HG03159 (cell line): ENCODE data around the gene TEAD1.
"Not testable (repeated sequence)": the region's sequence is repeated elsewhere in the genome, so short reads cannot be mapped to it uniquely, and the experiment has no call there.

ENCODE experiments used
- ATAC-seq: cut with Tn5 transposase; IDR thresholded peaks from one replicate; pipeline ENCODE4 v1.9.1; 2021; ENCODE audit warnings: mild to moderate bottlenecking, moderate library complexity; ENCODE audit not compliant: unreplicated experiment

Gene TEAD1

GRCh38 chr11:12733091-12733490 lies 58.9 kb downstream of the TEAD1 start:
- ATAC-seq: no peak

- ATAC-seq: no peak
Measured at GRCh38 chr11:12734625-12735024, 60.4 kb downstream of the TEAD1 start.

GRCh38 chr11:12735262-12735661 lies 61.0 kb downstream of the TEAD1 start:
- no peak for ATAC-seq

- ATAC-seq: no peak
Measured at GRCh38 chr11:12737024-12737423, 62.8 kb downstream of the TEAD1 start.

- ATAC-seq: no peak
Measured at GRCh38 chr11:12741671-12742216, 67.5 kb downstream of the TEAD1 start.

GRCh38 chr11:12743834-12744449 lies 69.7 kb downstream of the TEAD1 start:
- no peak for ATAC-seq

GRCh38 chr11:12744826-12745502 lies 70.7 kb downstream of the TEAD1 start:
- no peak for ATAC-seq

- no peak for ATAC-seq
Measured at GRCh38 chr11:12745787-12746186, 71.6 kb downstream of the TEAD1 start.

GRCh38 chr11:12746593-12747097 lies 72.4 kb downstream of the TEAD1 start:
- ATAC-seq: no peak

- no peak for ATAC-seq
Measured at GRCh38 chr11:12748561-12748960, 74.3 kb downstream of the TEAD1 start.

- ATAC-seq: no peak
Measured at GRCh38 chr11:12749442-12749841, 75.2 kb downstream of the TEAD1 start.

- ATAC-seq: no peak
Measured at GRCh38 chr11:12750181-12750580, 76.0 kb downstream of the TEAD1 start.

- no peak for ATAC-seq
Measured at GRCh38 chr11:12752868-12753524, 78.8 kb downstream of the TEAD1 start.

- ATAC-seq: no peak
Measured at GRCh38 chr11:12754021-12754420, 79.8 kb downstream of the TEAD1 start.

- ATAC-seq: no peak
Measured at GRCh38 chr11:12754582-12755234, 80.5 kb downstream of the TEAD1 start.

GRCh38 chr11:12755510-12756453 lies 81.6 kb downstream of the TEAD1 start:
- ATAC-seq: no peak

GRCh38 chr11:12756454-12756806 lies 82.2 kb downstream of the TEAD1 start:
- no peak for ATAC-seq

- no peak for ATAC-seq
Measured at GRCh38 chr11:12756867-12757266, 82.6 kb downstream of the TEAD1 start.

- ATAC-seq: no peak
Measured at GRCh38 chr11:12757416-12757815, 83.2 kb downstream of the TEAD1 start.

- ATAC-seq: not testable (repeated sequence)
Measured at GRCh38 chr11:12758117-12758516, 83.9 kb downstream of the TEAD1 start.
